Ascending aorta (tissue), 2 donors: ENCODE data around the gene PCDHAC2. TPM values are rescaled to one million over a fixed set of nuclear protein-coding genes. Genes with fewer than 3 reads are reported as not detected.

Experiments used
- DNase-seq, 2 donors: peaks; one replicate each; pipeline ENCODE4 v3.0.0-alpha.2; 2019; ENCODE audit warnings: low spot score in 2 of 2
- H3K27ac ChIP-seq, 2 donors: fragments of 200-600 bp; sonication (generic); one replicate each; pipeline ENCODE4 v1.5.1; 2016 to 2017; ENCODE audit warnings: mild to moderate bottlenecking in 1 of 2
- H3K27me3 ChIP-seq: fragments of 200-600 bp; sonication (generic); one replicate; pipeline ENCODE4 v1.5.1; 2017
- H3K36me3 ChIP-seq, 2 donors: fragments of 200-600 bp; sonication (generic); one replicate each; pipeline ENCODE4 v1.5.1; 2016
- H3K4me1 ChIP-seq, 2 donors: fragments of 200-600 bp; sonication (generic); one replicate each; pipeline ENCODE4 v1.5.1; 2016 to 2017; ENCODE audit warnings: mild to moderate bottlenecking in 1 of 2
- H3K4me3 ChIP-seq, 2 donors: fragments of 200-600 bp; sonication (generic); one replicate each; pipeline ENCODE4 v1.5.1; 2016 to 2017; ENCODE audit warnings: mild to moderate bottlenecking in 1 of 2
- H3K9me3 ChIP-seq, 2 donors: fragments of 200-600 bp; sonication (generic); one replicate each; pipeline ENCODE4 v1.5.1; 2016
- intact Hi-C: fragments of 100-400 bp; cut with DNase I; formaldehyde crosslinking; loops from one replicate; pipeline ENCODE4 v1.15.1; 2023
- total RNA-seq: library from RNA; depleted of rRNA; stranded (reverse); fragments of >200 nt; gene quantifications from one replicate; pipeline ENCODE4 v1.1.0, GENCODE V29; 2016
- TF ChIP-seq, protein P1 (sequence below), 3 experiments: fragments of 200-600 bp in 2 of 3; fragments of 450-650 bp in 1 of 3; sonication (generic) in 2 of 3; IDR thresholded peaks; one replicate each; pipeline ENCODE4 v1.5.1; 2016 to 2019; ENCODE audit warnings: antibody characterized with exemption in 3 of 3, mild to moderate bottlenecking in 1 of 3, moderate library complexity in 1 of 3

PCDHAC2 gene, protein sequence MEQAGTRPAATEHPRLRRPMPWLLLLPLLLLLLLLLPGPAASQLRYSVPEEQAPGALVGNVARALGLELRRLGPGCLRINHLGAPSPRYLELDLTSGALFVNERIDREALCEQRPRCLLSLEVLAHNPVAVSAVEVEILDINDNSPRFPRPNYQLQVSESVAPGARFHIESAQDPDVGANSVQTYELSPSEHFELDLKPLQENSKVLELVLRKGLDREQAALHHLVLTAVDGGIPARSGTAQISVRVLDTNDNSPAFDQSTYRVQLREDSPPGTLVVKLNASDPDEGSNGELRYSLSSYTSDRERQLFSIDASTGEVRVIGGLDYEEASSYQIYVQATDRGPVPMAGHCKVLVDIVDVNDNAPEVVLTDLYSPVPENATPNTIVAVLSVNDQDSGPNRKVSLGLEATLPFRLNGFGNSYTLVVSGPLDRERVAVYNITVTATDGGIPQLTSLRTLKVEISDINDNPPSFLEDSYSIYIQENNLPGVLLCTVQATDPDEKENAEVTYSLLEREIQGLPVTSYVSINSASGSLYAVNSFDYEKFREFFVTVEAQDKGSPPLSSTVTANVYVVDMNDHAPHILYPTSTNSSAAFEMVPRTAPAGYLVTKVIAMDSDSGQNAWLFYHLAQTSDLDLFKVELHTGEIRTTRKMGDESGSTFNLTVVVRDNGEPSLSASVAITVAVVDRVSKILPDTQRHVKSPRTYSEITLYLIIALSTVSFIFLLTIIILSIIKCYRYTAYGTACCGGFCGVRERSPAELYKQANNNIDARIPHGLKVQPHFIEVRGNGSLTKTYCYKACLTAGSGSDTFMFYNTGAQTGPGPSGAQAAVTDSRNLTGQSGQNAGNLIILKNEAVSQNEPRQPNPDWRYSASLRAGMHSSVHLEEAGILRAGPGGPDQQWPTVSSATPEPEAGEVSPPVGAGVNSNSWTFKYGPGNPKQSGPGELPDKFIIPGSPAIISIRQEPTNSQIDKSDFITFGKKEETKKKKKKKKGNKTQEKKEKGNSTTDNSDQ
- total RNA-seq, result not detected

DNA sequence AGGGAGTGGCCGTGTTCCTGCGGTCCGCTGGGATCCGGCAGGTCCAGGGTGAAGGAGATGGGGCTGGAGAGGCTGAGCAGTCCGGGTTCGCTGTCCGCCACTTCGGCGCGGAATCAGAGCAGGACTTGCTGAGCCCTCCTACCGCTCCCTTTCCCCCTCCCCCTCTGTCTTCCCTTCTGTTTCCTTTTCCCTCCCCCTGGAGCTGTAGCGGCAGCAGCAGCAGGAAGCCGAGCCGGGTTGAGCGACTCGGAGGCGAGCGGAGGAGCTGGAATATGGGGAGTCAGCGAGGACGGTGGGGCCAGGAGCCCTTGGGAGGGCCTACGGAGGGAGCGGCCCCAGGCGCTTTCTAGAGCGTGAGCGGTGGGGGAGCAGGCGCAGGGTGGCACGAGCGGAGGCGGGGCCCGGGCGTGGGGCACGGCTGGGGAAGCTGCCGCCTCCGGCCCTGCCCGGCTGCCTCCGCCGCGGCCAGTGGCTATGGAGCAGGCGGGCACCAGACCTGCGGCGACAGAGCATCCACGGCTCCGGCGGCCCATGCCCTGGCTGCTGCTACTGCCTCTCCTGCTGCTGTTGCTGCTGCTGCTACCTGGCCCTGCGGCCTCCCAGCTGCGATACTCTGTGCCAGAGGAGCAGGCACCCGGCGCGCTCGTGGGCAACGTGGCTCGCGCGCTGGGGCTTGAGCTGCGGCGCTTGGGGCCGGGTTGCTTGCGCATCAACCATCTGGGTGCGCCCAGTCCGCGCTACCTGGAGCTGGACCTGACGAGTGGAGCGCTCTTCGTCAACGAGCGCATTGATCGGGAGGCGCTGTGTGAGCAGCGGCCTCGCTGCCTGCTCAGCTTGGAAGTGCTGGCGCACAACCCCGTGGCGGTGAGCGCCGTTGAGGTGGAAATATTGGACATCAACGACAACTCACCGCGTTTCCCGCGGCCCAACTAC, at the start of gene PCDHAC2:
Gene PCDHAC2, plus strand, starts transcription at position 184 of the 933 bp plus-strand sequence. Its CDS starts 291 bp downstream, at position 475.
- Histone ChIP-seq H3K4me3 (peak within 1 kb of the TSS; percentile 67 to 72), H3K27ac (peak within 1 kb of the TSS; percentile 42 to 44), H3K9me3 (no peaks in the 10 kb centered on the region), H3K36me3 (no peaks in the 10 kb centered on the region), H3K4me1 (peaks cover 4% of the 10 kb centered on the region in 2 donors), H3K27me3 (no peaks in the 10 kb centered on the region)
- DNase-seq, result no peak
- intact Hi-C loops, result no loop called here
- TF ChIP-seq, protein P1, sequence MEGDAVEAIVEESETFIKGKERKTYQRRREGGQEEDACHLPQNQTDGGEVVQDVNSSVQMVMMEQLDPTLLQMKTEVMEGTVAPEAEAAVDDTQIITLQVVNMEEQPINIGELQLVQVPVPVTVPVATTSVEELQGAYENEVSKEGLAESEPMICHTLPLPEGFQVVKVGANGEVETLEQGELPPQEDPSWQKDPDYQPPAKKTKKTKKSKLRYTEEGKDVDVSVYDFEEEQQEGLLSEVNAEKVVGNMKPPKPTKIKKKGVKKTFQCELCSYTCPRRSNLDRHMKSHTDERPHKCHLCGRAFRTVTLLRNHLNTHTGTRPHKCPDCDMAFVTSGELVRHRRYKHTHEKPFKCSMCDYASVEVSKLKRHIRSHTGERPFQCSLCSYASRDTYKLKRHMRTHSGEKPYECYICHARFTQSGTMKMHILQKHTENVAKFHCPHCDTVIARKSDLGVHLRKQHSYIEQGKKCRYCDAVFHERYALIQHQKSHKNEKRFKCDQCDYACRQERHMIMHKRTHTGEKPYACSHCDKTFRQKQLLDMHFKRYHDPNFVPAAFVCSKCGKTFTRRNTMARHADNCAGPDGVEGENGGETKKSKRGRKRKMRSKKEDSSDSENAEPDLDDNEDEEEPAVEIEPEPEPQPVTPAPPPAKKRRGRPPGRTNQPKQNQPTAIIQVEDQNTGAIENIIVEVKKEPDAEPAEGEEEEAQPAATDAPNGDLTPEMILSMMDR (IDR thresholded peaks at IDR 0.05), result no peak

DNA sequence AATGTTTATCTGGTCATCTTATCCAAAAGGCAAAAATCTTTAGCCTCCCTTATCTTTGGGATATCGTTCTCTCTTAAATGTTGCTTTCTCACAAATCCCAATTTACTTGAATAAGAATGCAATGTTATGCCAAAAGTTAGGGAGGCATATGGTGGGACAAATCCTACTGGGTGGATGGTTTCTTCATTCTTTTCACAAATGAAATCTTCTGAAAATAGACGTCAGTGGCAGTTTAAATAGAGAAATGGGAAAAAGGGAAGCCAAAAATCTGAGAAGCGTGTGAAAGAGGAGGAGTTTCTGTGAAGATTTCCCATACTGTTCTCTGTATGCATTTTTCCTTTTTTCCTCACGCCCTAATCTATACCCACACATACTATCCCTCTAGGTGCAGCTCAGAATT, 42.7 kb upstream of the PCDHAC2 start:
- TF ChIP-seq, protein P1 (IDR thresholded peaks at IDR 0.05), result no peak
- no peaks in the 10 kb centered on the region for H3K36me3 ChIP-seq
- no peaks in the 10 kb centered on the region for H3K27me3 ChIP-seq
- no peak overlapping the region for H3K27ac ChIP-seq
- no peak overlapping the region for H3K4me3 ChIP-seq
- intact Hi-C loops, result no loop called here
- peaks cover 0 to 6% of the 10 kb centered on the region in 2 donors for H3K4me1 ChIP-seq
- no peaks in the 10 kb centered on the region for H3K9me3 ChIP-seq
- DNase-seq, result no peak

- no peaks in the 10 kb centered on the region for H3K9me3 ChIP-seq
- no peak for DNase-seq
- H3K27ac ChIP-seq, result no peak within 1 kb of the TSS
- intact Hi-C loops, result loop anchor here (1.0 kb wide), 1 partner anchor 115 kb away; no protein-coding TSS in a partner anchor
- no peaks in the 10 kb centered on the region for H3K36me3 ChIP-seq
- H3K4me3 ChIP-seq, result peak within 1 kb of the TSS; percentile 55 to 67
- TF ChIP-seq, protein P1 (IDR thresholded peaks at IDR 0.05), result no peak
- peaks cover 0 to 6% of the 10 kb centered on the region in 2 donors for H3K4me1 ChIP-seq
- H3K27me3 ChIP-seq, result no peaks in the 10 kb centered on the region
These were observed 40.4 kb upstream of the PCDHAC2 start, which contains the start of gene PCDHAC1 for GRCh38 chr5:140925806-140926442. TSS of gene PCDHAC1 (plus strand) at chr5:140926299. CDS start at chr5:140926893, 594 bp downstream.

- TF ChIP-seq, protein P1 (IDR thresholded peaks at IDR 0.05), result peak; percentile 27 to 74 (median 59)
- H3K27me3 ChIP-seq, result no peaks in the 10 kb centered on the region
- peak overlapping the region; percentile 55 to 67 for H3K4me3 ChIP-seq
- no peak overlapping the region for H3K27ac ChIP-seq
- intact Hi-C loops, result loop anchor here (1.0 kb wide), 1 partner anchor 115 kb away; no protein-coding TSS in a partner anchor
- H3K4me1 ChIP-seq, result peaks cover 0 to 6% of the 10 kb centered on the region in 2 donors
- peak in 1 of 2 donors; percentile 78 for DNase-seq
- no peaks in the 10 kb centered on the region for H3K36me3 ChIP-seq
- H3K9me3 ChIP-seq, result no peaks in the 10 kb centered on the region
These were observed 39.6 kb upstream of the PCDHAC2 start for GRCh38 chr5:140926443-140927227.
